HCT116 (cell line): Measurements from ENCODE around the gene ADNP2. TPM values are rescaled to one million over a fixed set of nuclear protein-coding genes. Genes with fewer than 3 reads are reported as not detected.

Experiments used
- ATAC-seq: fragments of 200-7000 bp; cut with Tn5 transposase; 2 replicates; pipeline ENCODE4 v1.9.1; 2020; ENCODE audit warnings: mild to moderate bottlenecking, moderate library complexity
- BruUV-seq: library from RNA; stranded (reverse); fragments of 400-500 nt; replicated peaks from 2 replicates; lab custom pipeline; 2021; lab: Mats Ljungman, UMichigan
- CTCF ChIA-PET: fragments of 300-600 bp; sonication (Branson Sonifier 250); formaldehyde crosslinking; loops from one replicate; lab custom pipeline; 2021; ENCODE audit warnings: antibody characterized with exemption; lab: Charles Lee
- POLR2A ChIA-PET: fragments of 300-600, 350-600 bp; sonication (Branson Sonifier 250); formaldehyde crosslinking; loops from one replicate; lab custom pipeline; 2021; ENCODE audit warnings: antibody characterized with exemption; lab: Charles Lee
- RAD21 ChIA-PET, 2 experiments: fragments of 300-600 bp; sonication (Branson Sonifier 250); formaldehyde crosslinking; loops; one replicate each; lab custom pipeline; 2023; ENCODE audit warnings: low total read pairs in 2 of 2; ENCODE audit not compliant: uncharacterized antibody in 2 of 2, unreplicated experiment in 2 of 2, low non-redundant PET in 1 of 2; lab: Charles Lee
- DNase-seq: peaks from one replicate; pipeline ENCODE4 v3.0.0-alpha.2; 2010; ENCODE audit warnings: low read depth, low spot score
- H2AFZ ChIP-seq: fragments of 200-600 bp; shearing (Covaris generic), sonication (generic); 2 replicates; pipeline ENCODE4 v1.6.1; 2017; ENCODE audit warnings: low read depth, mixed run types, mixed read lengths, antibody characterized with exemption, low read length; ENCODE audit not compliant: poor library complexity, severe bottlenecking
- H3K27ac ChIP-seq: 2 replicates; pipeline ENCODE4 v1.5.1; 2012; ENCODE audit warnings: low read depth, low read length
- H3K27me3 ChIP-seq: fragments of 200-600 bp; sonication (generic); 2 replicates; pipeline ENCODE4 v1.6.1; 2016; ENCODE audit warnings: mixed run types, low read length, mixed read lengths; ENCODE audit not compliant: insufficient read depth
- H3K36me3 ChIP-seq, 2 experiments: fragments of 200-500 bp in 1 of 2; fragments of 200-600 bp in 1 of 2; sonication (Bioruptor generic) in 1 of 2; sonication (generic) in 1 of 2; 2 replicates each; pipeline versions ENCODE4 v1.5.1 to v1.6.1; 2014 to 2016; ENCODE audit warnings: low read length in 2 of 2, inconsistent platforms in 1 of 2, mixed read lengths in 1 of 2, mixed run types in 1 of 2; ENCODE audit not compliant: insufficient read depth in 2 of 2, control insufficient read depth in 1 of 2
- H3K4me1 ChIP-seq, 2 experiments: fragments of 200-600 bp in 1 of 2; sonication (generic) in 1 of 2; 2 replicates each; pipeline versions ENCODE4 v1.5.1 to v1.6.1; 2012 to 2017; ENCODE audit warnings: low read length in 2 of 2, inconsistent platforms in 1 of 2, mild to moderate bottlenecking in 1 of 2, mixed read lengths in 1 of 2, mixed run types in 1 of 2, moderate library complexity in 1 of 2; ENCODE audit not compliant: insufficient read depth in 2 of 2, control insufficient read depth in 1 of 2
- H3K4me2 ChIP-seq: fragments of 200-600 bp; sonication (generic); 2 replicates; pipeline ENCODE4 v1.6.1; 2017; ENCODE audit warnings: mixed run types, low read length, mixed read lengths
- H3K4me3 ChIP-seq, 2 experiments: fragments of 200-600 bp in 1 of 2; sonication (generic) in 1 of 2; replicated peaks in 1 of 2; 2 replicates each; pipeline ENCODE4 v1.5.1; 2011 to 2016; ENCODE audit warnings: low read length in 2 of 2, control low read depth in 1 of 2, low read depth in 1 of 2, mild to moderate bottlenecking in 1 of 2, mixed read lengths in 1 of 2, mixed run types in 1 of 2
- H3K79me2 ChIP-seq: fragments of 200-600 bp; sonication (generic); 2 replicates; pipeline ENCODE4 v1.6.1; 2017; ENCODE audit warnings: mild to moderate bottlenecking, mixed run types, low read length, moderate library complexity, mixed read lengths; ENCODE audit not compliant: insufficient read depth
- H3K9ac ChIP-seq: fragments of 200-600 bp; sonication (generic); 2 replicates; pipeline ENCODE4 v1.6.1; 2016; ENCODE audit warnings: low read length, mixed read lengths
- H3K9me2 ChIP-seq: fragments of 200-600 bp; sonication (generic), shearing (Covaris generic); 2 replicates; pipeline ENCODE4 v1.6.1; 2017; ENCODE audit warnings: mixed run types, mild to moderate bottlenecking, moderate library complexity; ENCODE audit not compliant: insufficient read depth
- H3K9me3 ChIP-seq, 2 experiments: fragments of 200-500 bp in 1 of 2; fragments of 200-600 bp in 1 of 2; sonication (Bioruptor generic) in 1 of 2; sonication (generic) in 1 of 2; 2 replicates each; pipeline ENCODE4 v1.6.1; 2014 to 2017; ENCODE audit warnings: low read length in 2 of 2, mixed read lengths in 2 of 2, inconsistent platforms in 1 of 2, low read depth in 1 of 2, mild to moderate bottlenecking in 1 of 2, mixed run types in 1 of 2, moderate library complexity in 1 of 2; ENCODE audit not compliant: control insufficient read depth in 1 of 2, insufficient read depth in 1 of 2
- H4K20me1 ChIP-seq: fragments of 200-600 bp; sonication (generic), shearing (Covaris generic); 2 replicates; pipeline ENCODE4 v1.6.1; 2017; ENCODE audit warnings: mixed run types, mild to moderate bottlenecking, moderate library complexity; ENCODE audit not compliant: insufficient read depth
- ATF3 ChIP-seq: IDR thresholded peaks from 2 replicates; pipeline ENCODE4 v1.6.1; 2012
- EGR1 ChIP-seq: IDR thresholded peaks from 2 replicates; pipeline ENCODE4 v1.6.1; 2012; ENCODE audit warnings: low read depth
- ELF1 ChIP-seq: IDR thresholded peaks from 2 replicates; pipeline ENCODE4 v1.6.1; 2012; ENCODE audit warnings: low read depth, borderline replicate concordance
- EZH2 ChIP-seq: fragments of 200-600 bp; sonication (generic); IDR thresholded peaks from 2 replicates; pipeline ENCODE4 v1.6.1; 2017; ENCODE audit warnings: antibody characterized with exemption, mixed run types
- JUND ChIP-seq: IDR thresholded peaks from 2 replicates; pipeline ENCODE4 v1.6.1; 2012
- MAX ChIP-seq: IDR thresholded peaks from 2 replicates; pipeline ENCODE4 v1.6.1; 2012
- POLR2A ChIP-seq: IDR thresholded peaks from 2 replicates; pipeline ENCODE4 v1.7.0; 2011; ENCODE audit warnings: borderline replicate concordance; ENCODE audit not compliant: insufficient read depth, insufficient read length; ENCODE audit errors: extremely low read depth
- RAD21 ChIP-seq: IDR thresholded peaks from 2 replicates; pipeline ENCODE4 v1.6.1; 2012; ENCODE audit warnings: low read depth, mild to moderate bottlenecking
- REST ChIP-seq: IDR thresholded peaks from 2 replicates; pipeline ENCODE4 v1.6.1; 2012; ENCODE audit warnings: low read depth
- SIN3A ChIP-seq: IDR thresholded peaks from 2 replicates; pipeline ENCODE4 v1.6.1; 2012; ENCODE audit warnings: low read depth
- TCF7L2 ChIP-seq: IDR thresholded peaks from 2 replicates; pipeline ENCODE4 v1.7.0; 2011; ENCODE audit warnings: borderline replicate concordance, inconsistent platforms; ENCODE audit not compliant: insufficient read depth, insufficient read length; ENCODE audit errors: extremely low read depth
- YY1 ChIP-seq: IDR thresholded peaks from 2 replicates; pipeline ENCODE4 v1.6.1; 2011; ENCODE audit warnings: low read length, low read depth, moderate library complexity, mild to moderate bottlenecking; ENCODE audit not compliant: insufficient replicate concordance; ENCODE audit errors: extremely low read depth
- ZFX ChIP-seq: fragments of 450-650 bp; IDR thresholded peaks from 2 replicates; pipeline ENCODE4 v1.6.1; 2017
- intact Hi-C: fragments of 100-400 bp; cut with micrococcal nuclease; formaldehyde crosslinking; loops from 2 replicates; pipeline ENCODE4 v1.10.0; 2022
- total RNA-seq: library from RNA; stranded (reverse); gene quantifications from one replicate; pipeline ENCODE4 v1.2.1, GENCODE V29; 2021; ENCODE audit not compliant: unreplicated experiment

Gene ADNP2
- total RNA-seq, 1 experiment from 2014 or later, result 45.4 TPM

GRCh38 chr18:80135136-80135535 lies 26.1 kb downstream of the ADNP2 start:
- peaks cover 46 to 75% of the 10 kb centered on the region in 2 experiments for H3K36me3 ChIP-seq
- TF ChIP-seq POLR2A (no peak), ELF1 (no peak), ZFX (no peak), YY1 (no peak), MAX (no peak), TCF7L2 (no peak), JUND (no peak), RAD21 (no peak), REST (no peak), SIN3A (no peak), EGR1 (no peak), EZH2 (no peak), ATF3 (no peak)
- ChIA-PET POLR2A (no interaction called here), CTCF (no interaction called here), RAD21 (no interaction called here)
- H3K27ac ChIP-seq, result no peak overlapping the region
- no peaks in the 10 kb centered on the region for H3K4me1 ChIP-seq
- ATAC-seq (no peak), DNase-seq (no peak)
- no peaks in the 10 kb centered on the region for H3K27me3 ChIP-seq
- no peak overlapping the region for H3K9ac ChIP-seq
- no TSS peak for BruUV-seq
- peaks cover 91% of the 10 kb centered on the region for H3K79me2 ChIP-seq
- H3K9me2 ChIP-seq, result no peaks in the 10 kb centered on the region
- no peaks in the 10 kb centered on the region for H3K9me3 ChIP-seq
- no peak overlapping the region for H3K4me3 ChIP-seq
- no peak overlapping the region for H3K4me2 ChIP-seq
- intact Hi-C loops, result no loop called here
- peaks cover 12% of the 10 kb centered on the region; the same call in 1 of the 2 replicates for H4K20me1 ChIP-seq
- H2AFZ ChIP-seq, result no peak overlapping the region
